NT2/D1 (cell line): Measurements from ENCODE around the gene MTMR3.

Experiments
- DNase-seq: peaks from one replicate; pipeline ENCODE4 v3.0.0-alpha.2; 2011; ENCODE audit warnings: low read depth, low spot score
- H3K27me3 ChIP-seq: 2 replicates; pipeline ENCODE4 v1.6.0; 2011; ENCODE audit warnings: mild to moderate bottlenecking; ENCODE audit not compliant: insufficient read length, insufficient read depth
- H3K36me3 ChIP-seq: 2 replicates; pipeline ENCODE4 v1.6.1; 2011; ENCODE audit warnings: mild to moderate bottlenecking, low read length, mixed read lengths; ENCODE audit not compliant: insufficient read depth, insufficient read length
- H3K4me1 ChIP-seq: 2 replicates; pipeline ENCODE4 v1.5.1; 2011; ENCODE audit not compliant: insufficient read depth, insufficient read length
- H3K4me3 ChIP-seq: 2 replicates; pipeline ENCODE4 v1.5.1; 2011; ENCODE audit warnings: low read depth; ENCODE audit not compliant: insufficient read length
- H3K9ac ChIP-seq: 2 replicates; pipeline ENCODE4 v1.6.0; 2011; ENCODE audit warnings: low read depth; ENCODE audit not compliant: insufficient read length
- H3K9me3 ChIP-seq: 2 replicates; pipeline ENCODE4 v1.5.1; 2011; ENCODE audit warnings: mild to moderate bottlenecking, low read length; ENCODE audit not compliant: insufficient read depth
- SUZ12 ChIP-seq: IDR thresholded peaks from 2 replicates; pipeline ENCODE4 v1.6.1; 2011; ENCODE audit not compliant: insufficient read length, insufficient read depth; ENCODE audit errors: extremely low read depth
- YY1 ChIP-seq: IDR thresholded peaks from 2 replicates; pipeline ENCODE4 v1.6.1; 2011; ENCODE audit not compliant: insufficient read length, insufficient read depth
- ZNF274 ChIP-seq: IDR thresholded peaks from 2 replicates; pipeline ENCODE4 v1.6.1; 2011; ENCODE audit warnings: mild to moderate bottlenecking, low read depth, low read length

The MTMR3 gene

GRCh38 chr22:30038219-30038618 lies 155.2 kb downstream of the MTMR3 start:
- Histone ChIP-seq H3K9me3 (no peaks in the 10 kb centered on the region; the same call in 1 of the 2 replicates), H3K36me3 (no peaks in the 10 kb centered on the region), H3K4me3 (no peak overlapping the region), H3K4me1 (peaks cover 3% of the 10 kb centered on the region), H3K9ac (no peak overlapping the region), H3K27me3 (no peaks in the 10 kb centered on the region)
- TF ChIP-seq SUZ12 (no peak), YY1 (no peak), ZNF274 (no peak)
- DNase-seq: no peak

GRCh38 chr22:30040499-30041260 lies 157.7 kb downstream of the MTMR3 start:
- Histone ChIP-seq H3K9ac (no peak overlapping the region), H3K4me1 (peaks cover 3% of the 10 kb centered on the region), H3K36me3 (no peaks in the 10 kb centered on the region), H3K27me3 (no peaks in the 10 kb centered on the region), H3K9me3 (no peaks in the 10 kb centered on the region), H3K4me3 (no peak overlapping the region)
- no peak for DNase-seq
- TF ChIP-seq ZNF274 (no peak), YY1 (no peak), SUZ12 (no peak)

GRCh38 chr22:30041475-30041874 lies 158.5 kb downstream of the MTMR3 start:
- Histone ChIP-seq H3K4me1 (no peaks in the 10 kb centered on the region), H3K9me3 (no peaks in the 10 kb centered on the region), H3K9ac (no peak overlapping the region), H3K4me3 (no peak overlapping the region), H3K36me3 (peaks cover 3% of the 10 kb centered on the region), H3K27me3 (no peaks in the 10 kb centered on the region)
- TF ChIP-seq SUZ12 (no peak), YY1 (no peak), ZNF274 (no peak)
- DNase-seq: no peak

GRCh38 chr22:30041881-30042280 lies 158.9 kb downstream of the MTMR3 start:
- Histone ChIP-seq H3K36me3 (peaks cover 7% of the 10 kb centered on the region), H3K27me3 (no peaks in the 10 kb centered on the region), H3K4me3 (no peak overlapping the region), H3K9me3 (no peaks in the 10 kb centered on the region), H3K4me1 (no peaks in the 10 kb centered on the region), H3K9ac (no peak overlapping the region)
- TF ChIP-seq SUZ12 (no peak), YY1 (no peak), ZNF274 (no peak)
- no peak for DNase-seq

- Histone ChIP-seq H3K9ac (no peak overlapping the region), H3K9me3 (no peaks in the 10 kb centered on the region), H3K4me1 (no peaks in the 10 kb centered on the region), H3K36me3 (peaks cover 14% of the 10 kb centered on the region), H3K4me3 (no peak overlapping the region), H3K27me3 (no peaks in the 10 kb centered on the region)
- no peak for TF ChIP-seq ZNF274
- no peak for TF ChIP-seq YY1
- TF ChIP-seq SUZ12: no peak
- no peak for DNase-seq
Measured at GRCh38 chr22:30043161-30043560, 160.2 kb downstream of the MTMR3 start.

GRCh38 chr22:30044369-30044768 lies 161.4 kb downstream of the MTMR3 start:
- no peak overlapping the region for H3K9ac ChIP-seq

GRCh38 chr22:30044881-30045493 lies 162.0 kb downstream of the MTMR3 start:
- H3K9me3 ChIP-seq: no peaks in the 10 kb centered on the region
- H3K4me3 ChIP-seq: no peak overlapping the region
- no peak for DNase-seq
- H3K9ac ChIP-seq: no peak overlapping the region
- H3K27me3 ChIP-seq: no peaks in the 10 kb centered on the region
- no peaks in the 10 kb centered on the region for H3K4me1 ChIP-seq
- peaks cover 14% of the 10 kb centered on the region for H3K36me3 ChIP-seq
- no peak for TF ChIP-seq ZNF274
- TF ChIP-seq SUZ12: no peak
- TF ChIP-seq YY1: no peak

More at GRCh38 chr22:30044369-30044768, 161.4 kb downstream of the MTMR3 start:
- no peaks in the 10 kb centered on the region for H3K9me3 ChIP-seq
- no peak for DNase-seq
- H3K36me3 ChIP-seq: peaks cover 14% of the 10 kb centered on the region
- no peak for TF ChIP-seq ZNF274
- no peak for TF ChIP-seq SUZ12
- TF ChIP-seq YY1: no peak
- no peaks in the 10 kb centered on the region for H3K27me3 ChIP-seq
- no peak overlapping the region for H3K4me3 ChIP-seq
- H3K4me1 ChIP-seq: no peaks in the 10 kb centered on the region
